ENCODE results near the gene UGT1A5.

UGT1A5 gene

GRCh38 chr2:233799716-233800115 is 87.0 kb downstream of the UGT1A5 start:
- no peaks in the 10 kb centered on the region for H3K36me3 ChIP-seq
- H3K4me3 ChIP-seq (ENCODE audit: low read depth, low read length): no peak overlapping the region
- DNase-seq: no peak
- peaks cover 4% of the 10 kb centered on the region for H3K9me3 ChIP-seq (ENCODE audit: severe bottlenecking)
- no peak overlapping the region for H3K27ac ChIP-seq
- TF ChIP-seq CTCF (IDR thresholded peaks at IDR 0.05; ENCODE audit: low read depth, low read length): no peak
- no peaks in the 10 kb centered on the region for H3K27me3 ChIP-seq (ENCODE audit: insufficient read depth, low read depth, severe bottlenecking)

- peaks cover 4% of the 10 kb centered on the region for H3K9me3 ChIP-seq (ENCODE audit: severe bottlenecking)
- no peaks in the 10 kb centered on the region for H3K27me3 ChIP-seq (ENCODE audit: insufficient read depth, low read depth, severe bottlenecking)
- H3K4me3 ChIP-seq (ENCODE audit: low read depth, low read length): no peak overlapping the region
- no peak overlapping the region for H3K27ac ChIP-seq
- no peaks in the 10 kb centered on the region for H3K36me3 ChIP-seq
- no peak for TF ChIP-seq CTCF (IDR thresholded peaks at IDR 0.05; ENCODE audit: low read depth, low read length)
- no peak for DNase-seq
Measured at GRCh38 chr2:233800208-233800607, 87.5 kb downstream of the UGT1A5 start.

GRCh38 chr2:233801357-233802131 is 88.8 kb downstream of the UGT1A5 start:
- H3K27me3 ChIP-seq (ENCODE audit: insufficient read depth, low read depth, severe bottlenecking): no peaks in the 10 kb centered on the region
- no peak overlapping the region for H3K4me3 ChIP-seq (ENCODE audit: low read depth, low read length)
- H3K36me3 ChIP-seq: no peaks in the 10 kb centered on the region
- no peak overlapping the region for H3K27ac ChIP-seq
- no peak for TF ChIP-seq CTCF (IDR thresholded peaks at IDR 0.05; ENCODE audit: low read depth, low read length)
- H3K9me3 ChIP-seq (ENCODE audit: severe bottlenecking): peaks cover 4% of the 10 kb centered on the region
- peak; percentile 3 for DNase-seq

DNA sequence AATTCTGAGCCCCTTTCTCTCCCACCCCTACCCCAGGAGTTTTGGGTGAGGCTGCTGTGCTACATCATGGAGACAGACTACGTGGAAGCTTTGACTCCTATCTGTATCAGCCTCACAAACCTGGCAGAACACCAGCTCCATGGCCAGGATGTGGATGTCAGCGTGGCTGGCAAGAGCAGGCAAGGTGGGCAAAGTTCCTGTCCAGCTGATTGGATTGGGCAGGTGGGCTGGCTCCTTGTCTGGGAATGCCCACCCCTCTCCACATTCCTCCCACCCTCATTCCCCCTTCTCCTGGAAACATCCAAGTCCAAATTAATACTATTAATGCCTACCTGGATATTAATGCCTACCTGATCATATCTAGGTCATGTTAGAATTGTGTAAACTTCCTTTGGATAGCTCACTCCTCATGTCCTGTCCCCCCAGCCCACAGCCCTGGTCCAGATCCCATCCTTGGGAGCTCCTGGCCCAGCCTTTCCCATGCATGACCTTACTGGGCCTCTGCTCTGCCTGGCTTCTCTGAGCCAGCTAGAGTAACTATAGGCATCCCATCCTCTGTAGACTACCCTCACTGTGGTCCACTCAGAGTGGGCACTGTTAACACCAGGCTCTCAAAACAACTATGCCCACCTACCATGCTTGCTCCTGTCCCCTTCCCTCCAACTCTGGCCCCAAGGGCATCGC is 89.6 kb downstream of the UGT1A5 start:
- peaks cover 4% of the 10 kb centered on the region for H3K9me3 ChIP-seq (ENCODE audit: severe bottlenecking)
- H3K36me3 ChIP-seq: no peaks in the 10 kb centered on the region
- DNase-seq: no peak
- no peak for TF ChIP-seq CTCF (IDR thresholded peaks at IDR 0.05; ENCODE audit: low read depth, low read length)
- H3K27me3 ChIP-seq (ENCODE audit: insufficient read depth, low read depth, severe bottlenecking): no peaks in the 10 kb centered on the region
- H3K27ac ChIP-seq: no peak overlapping the region
- no peak overlapping the region for H3K4me3 ChIP-seq (ENCODE audit: low read depth, low read length)

- Histone ChIP-seq H3K4me3 (ENCODE audit: low read depth, low read length) (no peak overlapping the region), H3K27ac (no peak overlapping the region), H3K27me3 (ENCODE audit: insufficient read depth, low read depth, severe bottlenecking) (no peaks in the 10 kb centered on the region), H3K36me3 (no peaks in the 10 kb centered on the region), H3K9me3 (ENCODE audit: severe bottlenecking) (peaks cover 4% of the 10 kb centered on the region)
- no peak for TF ChIP-seq CTCF (IDR thresholded peaks at IDR 0.05; ENCODE audit: low read depth, low read length)
- DNase-seq: no peak
Measured at GRCh38 chr2:233803292-233803911, 90.7 kb downstream of the UGT1A5 start.

Measured in WERI-Rb-1 (cell line).